GM12801 (cell line): Measurements from ENCODE around the gene C11orf68.

Experiments used
- TF ChIP-seq, protein P1 (sequence below): IDR thresholded peaks from one replicate; pipeline ENCODE4 v1.5.1; 2011; ENCODE audit warnings: control low read depth; ENCODE audit not compliant: insufficient read length; ENCODE audit errors: extremely low read depth

C11orf68 gene

DNA sequence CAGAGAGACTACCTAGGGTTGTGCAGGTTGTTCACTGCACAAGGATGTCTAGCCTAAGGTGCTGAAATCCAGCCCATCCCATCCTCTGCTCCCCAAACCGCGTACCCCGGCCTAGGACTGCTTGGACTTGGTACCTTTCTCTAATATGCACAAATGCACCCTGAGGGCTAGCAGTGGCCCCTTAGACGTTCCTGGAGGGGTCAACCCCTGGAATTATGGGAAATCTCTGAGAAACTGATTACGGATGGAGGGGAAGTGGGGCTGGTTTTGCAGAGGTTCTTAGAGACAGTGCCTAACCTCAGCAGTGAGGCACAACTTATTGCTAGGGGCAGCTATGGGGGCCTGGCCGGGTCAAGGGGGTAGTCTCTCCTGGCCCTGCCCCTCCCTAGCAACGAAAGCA, 2.5 kb downstream of the C11orf68 start:
- TF ChIP-seq, protein P1, sequence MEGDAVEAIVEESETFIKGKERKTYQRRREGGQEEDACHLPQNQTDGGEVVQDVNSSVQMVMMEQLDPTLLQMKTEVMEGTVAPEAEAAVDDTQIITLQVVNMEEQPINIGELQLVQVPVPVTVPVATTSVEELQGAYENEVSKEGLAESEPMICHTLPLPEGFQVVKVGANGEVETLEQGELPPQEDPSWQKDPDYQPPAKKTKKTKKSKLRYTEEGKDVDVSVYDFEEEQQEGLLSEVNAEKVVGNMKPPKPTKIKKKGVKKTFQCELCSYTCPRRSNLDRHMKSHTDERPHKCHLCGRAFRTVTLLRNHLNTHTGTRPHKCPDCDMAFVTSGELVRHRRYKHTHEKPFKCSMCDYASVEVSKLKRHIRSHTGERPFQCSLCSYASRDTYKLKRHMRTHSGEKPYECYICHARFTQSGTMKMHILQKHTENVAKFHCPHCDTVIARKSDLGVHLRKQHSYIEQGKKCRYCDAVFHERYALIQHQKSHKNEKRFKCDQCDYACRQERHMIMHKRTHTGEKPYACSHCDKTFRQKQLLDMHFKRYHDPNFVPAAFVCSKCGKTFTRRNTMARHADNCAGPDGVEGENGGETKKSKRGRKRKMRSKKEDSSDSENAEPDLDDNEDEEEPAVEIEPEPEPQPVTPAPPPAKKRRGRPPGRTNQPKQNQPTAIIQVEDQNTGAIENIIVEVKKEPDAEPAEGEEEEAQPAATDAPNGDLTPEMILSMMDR = no peak

DNA sequence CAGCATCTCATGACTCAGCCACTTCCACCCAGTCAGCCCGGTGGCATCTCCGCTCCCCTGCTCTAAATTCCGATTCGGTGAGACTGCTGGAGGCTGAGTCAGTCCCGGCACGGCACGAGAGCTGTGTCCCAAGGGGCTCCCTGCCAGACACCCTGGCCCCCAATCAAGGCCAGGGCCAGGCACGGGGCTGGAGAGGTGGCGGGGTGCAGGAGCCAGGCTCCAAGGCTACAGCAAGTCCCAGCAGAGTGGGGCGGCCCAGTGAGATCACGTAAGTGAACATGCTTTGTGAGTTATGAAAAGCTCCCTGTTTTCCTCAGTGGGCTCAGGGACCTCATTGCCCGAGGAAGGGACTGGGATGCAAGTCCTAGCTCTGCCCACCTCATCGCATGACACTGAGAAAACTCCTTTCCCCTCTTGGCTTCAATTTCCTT, 3.0 kb downstream of the C11orf68 start:
- TF ChIP-seq, protein P1 = no peak

DNA sequence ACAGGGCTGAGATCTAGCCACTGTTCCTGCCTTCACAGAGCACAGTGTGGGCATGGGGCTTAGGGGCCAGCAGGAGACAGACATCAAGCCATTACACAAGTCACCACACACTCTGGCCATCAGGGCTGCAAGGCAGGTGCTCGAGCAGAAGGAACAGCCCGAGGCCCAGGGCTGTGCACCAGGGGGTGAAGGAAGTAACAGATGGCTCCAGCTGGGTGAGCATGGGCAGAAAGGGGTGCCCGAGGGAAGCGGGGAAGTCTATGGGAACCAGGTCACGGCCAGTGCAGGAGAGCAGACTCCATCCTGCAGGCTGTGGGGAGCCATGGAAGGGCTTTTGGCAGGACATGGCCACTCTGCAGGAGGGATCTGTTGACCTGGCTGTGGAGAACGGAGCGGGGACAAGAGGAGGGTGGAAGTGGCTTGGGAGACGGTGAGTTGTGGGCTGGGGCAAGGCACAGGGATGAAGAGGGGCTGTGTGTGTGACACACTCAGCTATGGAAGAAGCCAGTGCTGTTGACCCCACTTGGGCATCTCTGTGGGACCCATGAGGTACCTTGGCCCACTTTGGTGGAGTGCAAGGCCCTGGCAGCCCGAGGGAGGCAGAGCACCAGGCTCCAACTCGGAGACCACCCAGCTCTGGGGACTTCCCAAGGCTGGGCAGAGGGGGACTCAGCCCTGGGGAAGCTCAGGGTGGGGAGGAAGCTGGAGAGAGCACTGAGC, 3.6 kb downstream of the C11orf68 start:
- TF ChIP-seq, protein P1 = no peak

DNA sequence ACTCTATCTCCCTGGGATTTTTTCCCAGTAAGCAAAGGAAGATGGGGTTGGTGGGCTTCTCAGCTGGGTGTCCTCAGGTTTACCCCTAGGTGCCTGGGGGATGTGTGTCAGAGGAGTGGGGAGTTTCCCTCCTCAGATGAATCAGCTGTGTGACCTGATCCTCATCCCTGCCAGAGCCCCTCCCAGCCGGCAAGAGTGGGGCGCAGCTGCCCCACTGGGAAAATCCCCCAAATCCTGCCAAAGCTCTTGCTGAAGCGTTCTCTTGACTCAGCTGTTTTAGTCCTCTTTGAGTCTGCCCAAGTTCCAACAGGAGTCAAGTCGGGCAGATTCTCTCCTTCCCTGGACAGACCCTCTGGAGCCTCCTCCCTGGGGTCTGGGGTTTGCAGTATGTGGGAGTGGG, 6.0 kb downstream of the C11orf68 start:
- TF ChIP-seq, protein P1 = no peak

DNA sequence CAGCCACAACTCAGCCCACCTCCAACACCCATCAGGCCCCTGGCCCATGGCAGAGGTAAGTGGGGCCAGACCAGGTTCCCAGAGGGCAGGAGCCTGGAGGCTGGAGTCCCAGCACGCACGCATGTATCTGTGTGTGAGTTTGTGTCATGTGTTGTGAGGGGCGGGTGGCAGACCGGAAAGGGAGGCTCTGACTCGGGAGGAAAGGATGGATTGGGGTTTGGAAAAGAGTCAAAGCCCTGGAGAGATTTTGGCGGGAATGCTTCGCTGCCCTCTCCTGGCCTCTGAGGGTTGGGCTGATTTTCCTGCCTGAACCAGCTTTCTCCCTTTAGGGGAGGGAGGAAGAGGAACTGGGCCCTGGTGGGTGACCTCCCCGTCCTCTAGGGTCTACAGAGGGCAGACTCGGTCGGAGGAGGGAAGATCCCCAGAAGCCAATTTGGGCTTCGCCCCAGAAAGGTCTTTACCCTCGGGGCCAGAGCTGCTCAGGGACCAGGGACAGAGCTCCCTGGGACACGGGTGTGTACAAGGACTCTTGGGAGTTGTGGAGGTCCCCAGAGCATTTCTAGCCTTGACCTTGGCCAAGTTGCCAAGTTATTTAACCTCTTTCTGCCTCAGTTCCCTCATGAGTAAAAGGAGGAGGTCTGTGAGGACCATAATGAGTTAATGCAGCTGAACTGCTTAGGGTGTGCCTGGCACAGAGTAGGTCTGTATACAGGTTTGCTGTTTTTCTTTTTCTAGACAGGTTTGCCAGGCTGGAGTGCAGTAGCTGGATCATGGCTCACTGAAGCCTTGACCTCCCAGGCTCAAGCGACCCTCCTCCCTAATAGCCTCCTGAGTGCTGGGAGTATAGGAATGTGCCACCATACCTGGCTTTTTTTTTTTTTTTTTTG, 6.9 kb downstream of the C11orf68 start:
- TF ChIP-seq, protein P1 = no peak

DNA sequence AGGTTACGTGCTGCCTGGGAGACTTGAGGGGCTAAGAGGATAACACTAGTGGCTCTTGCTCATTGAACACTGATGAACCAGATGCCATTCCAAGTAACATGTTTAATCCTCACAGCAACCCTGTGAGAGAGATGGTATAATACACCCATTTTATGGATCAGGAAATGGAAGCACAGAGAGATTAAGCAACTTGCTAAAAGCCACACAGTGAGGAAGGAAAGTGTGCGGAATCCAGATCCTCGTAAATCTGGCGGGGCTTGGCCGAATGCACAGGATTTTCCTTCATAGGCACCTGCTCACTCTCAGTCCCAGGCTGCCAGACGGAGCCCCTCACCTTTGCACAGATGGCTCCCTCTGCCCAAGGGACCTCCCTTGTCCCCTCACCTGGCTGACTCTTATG, 11.0 kb downstream of the C11orf68 start:
- TF ChIP-seq, protein P1 = no peak

DNA sequence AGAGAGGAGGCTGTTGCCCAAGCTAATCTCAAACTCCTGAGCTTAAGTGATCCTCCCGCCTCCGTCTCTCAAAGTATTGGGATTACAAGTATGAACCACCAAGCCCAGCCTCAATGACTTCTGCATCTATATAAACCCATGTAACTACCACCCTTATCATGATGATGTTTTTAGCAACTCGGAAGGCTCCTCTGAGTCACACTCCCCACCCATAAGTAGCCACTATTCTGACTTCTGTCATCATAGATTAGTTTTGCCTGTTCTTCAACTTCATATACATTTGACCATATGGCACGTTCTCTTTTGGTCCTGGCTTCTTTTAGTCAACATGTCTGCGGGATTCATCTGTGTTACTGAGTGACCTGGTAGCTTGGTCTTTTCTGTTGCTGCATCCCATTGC, 12.3 kb downstream of the C11orf68 start:
- TF ChIP-seq, protein P1 = no peak
